Lower leg skin (tissue), 3 donors: ENCODE data around the gene TULP4.

Source experiments
- POLR2A ChIP-seq, 2 donors: fragments of 450-650 bp; IDR thresholded peaks; one replicate each; pipeline ENCODE4 v1.6.1; 2016 to 2017; ENCODE audit warnings: antibody characterized with exemption in 2 of 2, mild to moderate bottlenecking in 1 of 2, moderate library complexity in 1 of 2
- TF ChIP-seq, protein P1 (sequence below), 3 donors: fragments of 450-650 bp; IDR thresholded peaks; one replicate each; pipeline ENCODE4 v1.5.1; 2016; ENCODE audit warnings: antibody characterized with exemption in 3 of 3, mild to moderate bottlenecking in 3 of 3, moderate library complexity in 2 of 3

DNA sequence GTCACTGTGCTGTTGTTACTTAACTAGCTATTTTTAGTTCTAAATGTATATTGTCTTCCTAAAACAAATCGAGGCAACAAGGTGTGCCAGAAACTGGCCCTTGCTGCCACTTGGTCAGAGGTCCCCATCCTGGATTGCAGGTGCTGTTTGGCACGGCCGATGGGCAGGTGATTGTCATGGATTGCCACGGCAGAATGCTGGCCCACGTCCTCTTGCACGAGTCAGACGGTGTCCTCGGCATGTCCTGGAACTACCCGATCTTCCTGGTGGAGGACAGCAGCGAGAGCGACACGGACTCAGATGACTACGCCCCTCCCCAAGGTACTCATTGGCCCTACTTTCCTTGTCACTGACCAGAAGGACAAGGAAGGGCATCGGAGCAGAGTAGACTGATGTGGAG lies 136.6 kb downstream of the TULP4 start:
- TF ChIP-seq, protein P1, sequence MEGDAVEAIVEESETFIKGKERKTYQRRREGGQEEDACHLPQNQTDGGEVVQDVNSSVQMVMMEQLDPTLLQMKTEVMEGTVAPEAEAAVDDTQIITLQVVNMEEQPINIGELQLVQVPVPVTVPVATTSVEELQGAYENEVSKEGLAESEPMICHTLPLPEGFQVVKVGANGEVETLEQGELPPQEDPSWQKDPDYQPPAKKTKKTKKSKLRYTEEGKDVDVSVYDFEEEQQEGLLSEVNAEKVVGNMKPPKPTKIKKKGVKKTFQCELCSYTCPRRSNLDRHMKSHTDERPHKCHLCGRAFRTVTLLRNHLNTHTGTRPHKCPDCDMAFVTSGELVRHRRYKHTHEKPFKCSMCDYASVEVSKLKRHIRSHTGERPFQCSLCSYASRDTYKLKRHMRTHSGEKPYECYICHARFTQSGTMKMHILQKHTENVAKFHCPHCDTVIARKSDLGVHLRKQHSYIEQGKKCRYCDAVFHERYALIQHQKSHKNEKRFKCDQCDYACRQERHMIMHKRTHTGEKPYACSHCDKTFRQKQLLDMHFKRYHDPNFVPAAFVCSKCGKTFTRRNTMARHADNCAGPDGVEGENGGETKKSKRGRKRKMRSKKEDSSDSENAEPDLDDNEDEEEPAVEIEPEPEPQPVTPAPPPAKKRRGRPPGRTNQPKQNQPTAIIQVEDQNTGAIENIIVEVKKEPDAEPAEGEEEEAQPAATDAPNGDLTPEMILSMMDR (IDR thresholded peaks at IDR 0.05), result no peak
- TF ChIP-seq POLR2A (IDR thresholded peaks at IDR 0.05), result no peak
